GM19193 (cell line): Measurements from ENCODE around the gene BEND7.

Experiments used
- POLR2A ChIP-seq: IDR thresholded peaks from 4 replicates; pipeline ENCODE4 v1.6.1; 2011; ENCODE audit not compliant: insufficient read depth, insufficient read length; ENCODE audit errors: extremely low read depth

The BEND7 gene

DNA sequence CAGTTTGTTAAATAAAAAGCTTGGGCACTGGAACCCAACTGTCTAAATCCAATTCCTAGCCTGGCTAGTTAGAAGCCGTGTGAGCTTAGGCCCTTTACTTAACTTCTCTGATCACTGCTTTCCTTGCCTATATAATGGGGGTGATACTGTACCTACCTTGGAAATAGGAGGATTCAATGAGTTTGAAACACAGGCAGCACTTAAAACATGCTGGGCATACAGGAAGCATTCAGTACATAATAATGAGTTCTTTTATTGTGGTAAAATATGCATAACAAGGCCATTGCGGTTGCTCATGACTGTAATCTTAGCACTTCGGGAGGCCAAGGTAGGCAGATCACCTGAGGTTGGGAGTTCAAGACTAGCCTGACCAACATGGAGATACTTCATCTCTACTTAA lies 133.3 kb downstream of the BEND7 start:
- no peak for TF ChIP-seq POLR2A

DNA sequence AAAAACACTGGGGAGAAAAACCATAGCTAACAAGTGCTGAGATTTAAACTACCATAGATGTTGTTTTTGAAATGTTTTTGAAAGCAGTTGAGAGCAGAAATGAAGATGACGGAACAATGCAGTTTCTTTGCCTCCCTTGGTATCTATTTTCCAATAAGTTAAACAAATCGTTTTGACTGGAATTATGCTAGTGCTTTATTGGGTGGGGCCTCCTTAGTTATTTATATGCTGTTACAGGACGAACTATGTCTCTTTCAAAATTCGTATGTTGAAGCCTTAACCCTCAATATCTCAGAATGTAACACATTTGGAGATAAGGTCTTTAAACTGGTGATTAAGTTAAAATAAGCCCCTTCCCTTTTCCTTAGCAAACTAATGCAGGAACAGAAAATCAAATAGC lies 135.2 kb downstream of the BEND7 start:
- TF ChIP-seq POLR2A: no peak

DNA sequence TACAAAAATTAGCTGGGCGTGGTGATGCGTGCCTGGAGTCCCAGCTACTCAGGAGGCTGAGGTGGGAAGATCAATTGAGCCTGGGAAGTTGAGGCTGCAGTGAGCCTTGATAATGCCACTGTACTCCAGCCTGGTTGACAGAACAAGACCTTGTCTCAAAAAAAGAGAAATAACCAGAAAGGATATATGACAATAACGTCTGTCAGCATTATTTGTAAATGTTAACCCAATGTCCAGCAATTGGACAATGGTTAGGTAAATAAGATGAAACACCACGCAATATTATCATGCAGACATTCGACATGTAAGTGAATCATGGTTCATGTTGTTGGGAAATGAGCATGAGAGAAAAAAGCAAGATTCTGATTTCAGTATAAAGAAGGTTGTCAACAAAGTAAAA lies 136.1 kb downstream of the BEND7 start:
- no peak for TF ChIP-seq POLR2A
